Omental fat pad (tissue), 4 donors: ENCODE measurements around the gene ATP6V0A4. TPM values are rescaled to one million over a fixed set of nuclear protein-coding genes. Genes with fewer than 3 reads are reported as not detected.

ENCODE experiments used
- ATAC-seq: fragments of 150-250 bp; one replicate; pipeline ENCODE4 v1.9.1; 2016; ENCODE audit warnings: mild to moderate bottlenecking, moderate library complexity; ENCODE audit not compliant: low FRiP score
- DNase-seq: peaks from one replicate; pipeline ENCODE4 v3.0.0-alpha.2; 2019; ENCODE audit warnings: low spot score
- total RNA-seq, 4 donors: library from RNA; depleted of rRNA; stranded (reverse); fragments of >200 nt; gene quantifications; one replicate each; pipeline ENCODE4 v1.1.0, GENCODE V29; 2016
- TF ChIP-seq, protein P1 (sequence below), 3 donors: fragments of 450-650 bp; IDR thresholded peaks; one replicate each; pipeline ENCODE4 v1.5.1; 2016 to 2017; ENCODE audit warnings: antibody characterized with exemption in 3 of 3, mild to moderate bottlenecking in 3 of 3, moderate library complexity in 2 of 3

ATP6V0A4 gene
- total RNA-seq, 4 donors from 2014 or later = not detected

DNA sequence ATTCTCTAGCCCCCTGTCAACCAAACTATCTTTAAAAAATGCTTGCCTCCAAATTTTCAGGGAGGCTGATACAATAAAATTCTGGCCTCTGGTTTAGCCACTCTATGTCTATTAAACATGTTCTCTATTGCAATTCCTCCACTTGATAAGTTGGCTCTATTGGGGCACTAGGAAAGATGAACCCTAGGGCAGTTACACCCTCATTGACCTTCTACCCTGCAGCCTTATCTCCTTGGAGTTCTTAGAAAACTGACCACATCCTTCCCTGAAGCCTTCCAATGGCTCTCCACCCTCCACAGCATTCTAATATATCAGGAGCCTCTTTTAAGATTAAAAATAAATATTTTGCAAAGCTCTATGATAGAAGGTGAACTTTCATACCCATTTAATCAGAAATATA is 127.4 kb downstream of the ATP6V0A4 start:
- TF ChIP-seq, protein P1, sequence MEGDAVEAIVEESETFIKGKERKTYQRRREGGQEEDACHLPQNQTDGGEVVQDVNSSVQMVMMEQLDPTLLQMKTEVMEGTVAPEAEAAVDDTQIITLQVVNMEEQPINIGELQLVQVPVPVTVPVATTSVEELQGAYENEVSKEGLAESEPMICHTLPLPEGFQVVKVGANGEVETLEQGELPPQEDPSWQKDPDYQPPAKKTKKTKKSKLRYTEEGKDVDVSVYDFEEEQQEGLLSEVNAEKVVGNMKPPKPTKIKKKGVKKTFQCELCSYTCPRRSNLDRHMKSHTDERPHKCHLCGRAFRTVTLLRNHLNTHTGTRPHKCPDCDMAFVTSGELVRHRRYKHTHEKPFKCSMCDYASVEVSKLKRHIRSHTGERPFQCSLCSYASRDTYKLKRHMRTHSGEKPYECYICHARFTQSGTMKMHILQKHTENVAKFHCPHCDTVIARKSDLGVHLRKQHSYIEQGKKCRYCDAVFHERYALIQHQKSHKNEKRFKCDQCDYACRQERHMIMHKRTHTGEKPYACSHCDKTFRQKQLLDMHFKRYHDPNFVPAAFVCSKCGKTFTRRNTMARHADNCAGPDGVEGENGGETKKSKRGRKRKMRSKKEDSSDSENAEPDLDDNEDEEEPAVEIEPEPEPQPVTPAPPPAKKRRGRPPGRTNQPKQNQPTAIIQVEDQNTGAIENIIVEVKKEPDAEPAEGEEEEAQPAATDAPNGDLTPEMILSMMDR (IDR thresholded peaks at IDR 0.05) = no peak
- no peak for DNase-seq
- ATAC-seq = no peak

DNA sequence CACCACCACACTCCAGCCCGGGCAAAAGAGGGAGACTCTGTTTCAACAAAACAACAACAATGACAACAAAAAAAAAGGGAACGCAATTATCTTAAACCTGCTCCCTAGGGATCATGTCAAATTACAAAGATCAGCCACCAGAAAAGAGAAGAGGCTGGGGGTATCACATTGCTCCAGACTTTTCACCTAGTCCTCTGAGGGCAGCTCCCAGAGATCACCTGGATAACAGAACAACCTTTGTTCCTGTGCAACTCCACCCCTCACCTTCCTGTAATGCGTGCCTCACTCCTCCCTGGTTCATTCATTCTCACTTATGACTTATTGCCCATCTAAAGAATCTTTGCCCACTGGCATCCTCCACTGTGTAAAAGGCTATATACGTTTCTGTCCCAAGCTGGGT is 128.6 kb downstream of the ATP6V0A4 start:
- DNase-seq (no peak), ATAC-seq (no peak)
- TF ChIP-seq, protein P1 (IDR thresholded peaks at IDR 0.05) = no peak

DNA sequence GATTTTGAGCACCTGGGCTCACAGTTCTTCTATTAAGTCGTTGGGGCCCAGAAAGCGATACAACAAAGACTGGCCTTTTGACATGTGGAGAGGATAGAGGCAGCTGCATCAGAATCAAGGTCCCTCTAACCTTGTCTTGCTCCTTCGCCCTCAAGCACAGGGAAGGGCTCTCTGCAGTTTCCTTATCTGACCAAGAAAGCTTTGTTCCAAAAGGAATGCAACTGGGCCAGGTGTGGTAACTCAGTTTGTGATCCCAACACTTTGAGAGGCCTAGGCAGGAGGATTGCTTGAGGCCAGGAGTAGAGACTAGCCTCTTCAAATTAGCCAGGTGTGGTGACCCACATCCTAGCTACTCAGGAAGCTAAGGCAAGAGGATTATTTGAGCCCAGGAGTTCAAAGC is 129.1 kb downstream of the ATP6V0A4 start:
- no peak for ATAC-seq
- TF ChIP-seq, protein P1 (IDR thresholded peaks at IDR 0.05) = no peak
- DNase-seq = no peak

DNA sequence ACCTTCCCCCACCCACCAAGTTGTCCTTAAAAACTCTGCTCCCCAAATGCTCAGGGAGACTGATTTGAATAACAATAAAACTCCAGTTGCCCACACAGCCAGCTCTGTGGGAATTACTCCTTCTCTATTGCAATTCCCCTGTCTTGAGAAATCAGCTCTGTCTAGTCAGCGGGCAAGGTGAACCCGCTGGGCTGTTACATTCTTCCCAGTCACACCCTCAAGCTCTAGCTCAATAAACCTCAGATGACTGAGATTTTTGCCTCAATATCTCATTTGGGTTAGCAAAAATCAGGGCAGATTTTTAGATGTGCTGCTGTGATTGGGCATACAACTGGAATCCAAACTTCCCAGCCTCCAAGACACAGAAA is 129.8 kb downstream of the ATP6V0A4 start:
- DNase-seq = no peak
- TF ChIP-seq, protein P1 (IDR thresholded peaks at IDR 0.05) = no peak
- ATAC-seq = no peak

DNA sequence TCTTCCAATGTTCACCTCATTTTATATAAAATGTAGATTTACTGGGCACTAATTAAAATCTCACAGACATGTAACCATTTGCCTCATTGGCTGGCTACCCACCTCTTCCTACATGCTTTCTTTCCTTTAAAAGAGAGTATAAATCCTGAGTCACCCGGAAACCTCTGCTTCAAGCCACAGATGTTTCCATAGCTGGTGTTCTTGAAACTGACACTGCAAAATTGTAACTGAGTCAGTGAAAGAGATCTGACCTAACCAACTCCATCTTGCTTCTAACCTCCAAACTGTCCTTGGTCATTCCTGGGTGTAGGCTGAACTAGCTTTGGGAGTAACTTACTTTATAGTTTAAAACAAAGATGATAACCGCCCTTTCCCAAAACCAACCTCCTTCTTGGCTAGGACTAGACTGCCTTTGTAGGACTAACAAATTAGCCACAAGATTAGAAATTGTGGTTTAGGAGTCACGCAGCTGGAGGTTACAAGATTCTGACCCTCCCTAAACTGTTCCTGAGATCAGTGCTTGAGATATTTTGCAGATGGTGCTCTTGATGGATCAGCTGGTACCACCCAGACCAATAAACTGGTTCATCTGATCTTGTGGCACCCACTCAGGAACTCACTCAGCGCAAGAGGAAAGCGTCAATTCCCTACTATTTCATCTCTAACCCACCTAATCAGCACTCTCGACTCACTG is 130.3 kb downstream of the ATP6V0A4 start:
- ATAC-seq = no peak
- DNase-seq = no peak
- TF ChIP-seq, protein P1 (IDR thresholded peaks at IDR 0.05) = no peak

DNA sequence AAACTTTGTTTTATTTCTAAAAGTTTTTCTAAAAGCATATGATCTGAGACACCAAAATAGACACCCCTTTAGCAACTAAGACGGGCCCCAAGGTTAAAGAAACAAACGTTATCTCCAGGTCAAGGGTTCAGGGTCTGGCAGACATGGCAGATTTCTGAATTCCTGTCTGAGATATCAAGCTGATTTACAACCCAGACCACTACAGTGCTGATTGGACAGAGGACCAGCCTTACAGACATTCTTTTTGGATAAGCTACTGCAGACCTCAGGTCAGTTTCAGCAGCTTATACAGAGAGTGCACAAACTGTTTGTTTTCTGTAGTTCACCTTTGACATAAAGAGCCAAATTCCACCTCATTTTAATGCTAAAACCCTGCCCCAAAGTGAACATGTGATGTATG is 131.6 kb downstream of the ATP6V0A4 start:
- TF ChIP-seq, protein P1 (IDR thresholded peaks at IDR 0.05) = no peak
- ATAC-seq = no peak
- DNase-seq = no peak

DNA sequence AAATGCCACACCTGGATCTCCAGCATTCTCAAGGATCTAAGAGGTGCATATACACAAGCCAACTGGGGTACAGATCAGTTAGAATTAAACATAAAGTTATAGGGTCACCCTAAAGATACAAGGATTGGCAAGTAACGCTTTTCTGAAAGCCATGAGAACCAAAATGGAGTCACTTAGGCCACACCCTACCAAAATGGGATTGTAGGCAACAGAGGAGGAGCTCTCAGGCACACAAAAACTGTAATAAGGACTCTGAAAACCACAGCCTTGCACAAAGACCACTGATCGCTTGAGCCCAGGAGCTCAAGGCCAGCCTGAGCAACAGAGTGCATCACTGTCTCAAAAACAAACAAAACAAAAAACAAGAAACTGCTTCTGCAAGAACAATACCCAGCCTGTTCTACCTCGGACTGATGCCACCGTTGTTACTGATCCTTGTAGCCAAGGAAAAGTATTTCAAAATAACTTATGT is 132.3 kb downstream of the ATP6V0A4 start:
- no peak for ATAC-seq

More for the DNA sequence above, 132.3 kb downstream of the ATP6V0A4 start:
- no peak for DNase-seq
- TF ChIP-seq, protein P1 (IDR thresholded peaks at IDR 0.05) = no peak
